ENCODE measurements around the gene ENDOV.

Gene ENDOV

DNA sequence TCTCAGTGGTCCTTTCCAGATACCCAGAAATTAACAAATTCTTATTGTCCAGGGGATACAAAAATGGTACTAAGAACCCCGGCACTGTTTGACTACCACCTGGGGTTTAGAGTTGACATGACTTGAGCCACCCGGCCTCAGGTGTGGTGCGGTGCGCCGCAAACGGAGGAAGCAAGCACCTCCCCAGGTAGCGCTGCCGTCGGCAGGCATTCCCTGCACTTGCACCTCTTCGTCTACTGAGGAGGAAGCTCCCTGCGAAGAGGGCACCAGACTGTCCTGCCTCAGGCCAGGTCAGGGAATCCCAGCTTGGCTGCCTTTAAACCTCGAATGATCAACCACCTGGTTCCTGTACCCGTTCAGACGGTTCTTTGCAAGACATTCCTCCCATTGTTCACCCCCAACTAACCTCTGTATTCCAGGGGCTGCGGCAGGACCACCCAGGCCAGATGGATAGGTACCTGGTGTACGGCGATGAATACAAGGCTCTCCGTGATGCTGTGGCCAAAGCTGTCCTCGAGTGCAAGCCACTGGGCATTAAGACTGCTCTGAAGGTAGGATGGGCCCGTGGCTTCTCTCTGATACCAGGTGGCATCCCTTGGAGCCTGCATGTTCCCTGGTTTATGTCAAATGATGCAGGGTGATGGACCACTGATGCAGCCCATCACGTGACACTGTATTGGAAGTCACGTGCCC is 40.8 kb upstream of the ENDOV start:
- DNase-seq (ENCODE audit: low read depth): no peak
- no peak overlapping the region for H3K4me3 ChIP-seq (ENCODE audit: control insufficient read depth, low read depth, low read length)
- TF ChIP-seq, protein P1, sequence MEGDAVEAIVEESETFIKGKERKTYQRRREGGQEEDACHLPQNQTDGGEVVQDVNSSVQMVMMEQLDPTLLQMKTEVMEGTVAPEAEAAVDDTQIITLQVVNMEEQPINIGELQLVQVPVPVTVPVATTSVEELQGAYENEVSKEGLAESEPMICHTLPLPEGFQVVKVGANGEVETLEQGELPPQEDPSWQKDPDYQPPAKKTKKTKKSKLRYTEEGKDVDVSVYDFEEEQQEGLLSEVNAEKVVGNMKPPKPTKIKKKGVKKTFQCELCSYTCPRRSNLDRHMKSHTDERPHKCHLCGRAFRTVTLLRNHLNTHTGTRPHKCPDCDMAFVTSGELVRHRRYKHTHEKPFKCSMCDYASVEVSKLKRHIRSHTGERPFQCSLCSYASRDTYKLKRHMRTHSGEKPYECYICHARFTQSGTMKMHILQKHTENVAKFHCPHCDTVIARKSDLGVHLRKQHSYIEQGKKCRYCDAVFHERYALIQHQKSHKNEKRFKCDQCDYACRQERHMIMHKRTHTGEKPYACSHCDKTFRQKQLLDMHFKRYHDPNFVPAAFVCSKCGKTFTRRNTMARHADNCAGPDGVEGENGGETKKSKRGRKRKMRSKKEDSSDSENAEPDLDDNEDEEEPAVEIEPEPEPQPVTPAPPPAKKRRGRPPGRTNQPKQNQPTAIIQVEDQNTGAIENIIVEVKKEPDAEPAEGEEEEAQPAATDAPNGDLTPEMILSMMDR (IDR thresholded peaks at IDR 0.05; ENCODE audit: control insufficient read depth, insufficient read depth, low read depth, low read length, missing control alignments): no peak

DNA sequence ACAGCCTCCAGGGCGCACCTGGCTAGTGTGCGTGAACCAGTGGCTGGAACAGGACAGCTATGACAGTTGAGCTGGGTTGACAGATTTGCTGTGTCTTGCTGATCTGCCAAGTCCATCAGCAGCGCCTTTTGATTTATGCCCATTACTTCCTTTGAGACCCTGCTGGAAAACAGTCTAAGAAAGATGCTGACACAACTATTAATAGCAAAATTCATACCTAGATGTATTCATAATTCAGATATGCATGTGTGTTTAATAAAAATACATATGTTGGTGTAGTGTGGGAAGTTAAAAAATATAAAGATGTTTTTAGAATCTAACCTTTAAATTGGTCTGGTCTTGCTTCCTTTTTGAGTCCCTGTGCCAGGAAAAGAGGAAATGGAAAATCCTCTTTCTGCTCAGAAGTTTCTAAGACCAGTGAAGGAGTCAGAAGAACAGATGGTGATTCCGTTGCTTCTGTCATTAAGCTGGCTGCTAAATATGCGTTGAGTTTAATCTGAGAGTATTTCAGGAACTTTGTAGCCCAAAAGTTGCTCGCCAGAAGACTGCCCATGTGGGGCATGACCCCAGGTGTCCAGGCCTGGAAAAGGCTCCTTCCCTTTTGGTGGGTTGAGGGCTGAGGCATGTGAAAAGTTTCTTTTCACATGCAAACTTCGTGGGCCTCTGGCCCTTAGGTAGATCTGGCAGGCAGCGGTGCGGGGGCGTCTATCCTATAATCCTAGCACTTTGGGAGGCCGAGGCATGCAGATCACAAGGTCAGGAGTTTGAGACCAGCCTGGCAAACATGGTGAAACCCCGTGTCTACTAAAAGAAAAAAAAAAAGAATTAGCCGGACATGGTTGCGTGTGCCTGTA is 40.0 kb upstream of the ENDOV start:
- TF ChIP-seq, protein P1 (IDR thresholded peaks at IDR 0.05; ENCODE audit: control insufficient read depth, insufficient read depth, low read depth, low read length, missing control alignments): no peak
- DNase-seq (ENCODE audit: low read depth): no peak
- no peak overlapping the region for H3K4me3 ChIP-seq (ENCODE audit: control insufficient read depth, low read depth, low read length)

DNA sequence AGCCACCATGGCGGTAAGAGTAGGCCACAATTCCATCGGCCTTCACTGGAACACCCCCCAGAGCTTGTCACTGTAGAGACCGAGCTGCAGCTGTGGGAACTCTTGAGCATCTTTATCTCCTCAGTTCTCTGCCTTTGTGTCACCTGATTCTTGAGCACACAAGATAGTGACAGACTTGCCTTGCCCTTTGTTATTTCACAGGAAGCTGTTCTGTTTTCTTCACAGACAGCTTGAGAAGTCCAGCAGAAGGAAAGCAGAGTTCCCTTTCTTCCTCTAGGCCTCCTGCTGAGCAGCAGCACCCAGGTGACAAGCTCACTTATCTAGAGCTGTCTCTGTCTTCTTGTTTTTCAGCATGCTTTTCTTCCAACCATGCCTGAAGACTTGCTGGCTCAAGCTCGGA is 38.4 kb upstream of the ENDOV start:
- no peak overlapping the region for H3K4me3 ChIP-seq (ENCODE audit: control insufficient read depth, low read depth, low read length)
- TF ChIP-seq, protein P1 (IDR thresholded peaks at IDR 0.05; ENCODE audit: control insufficient read depth, insufficient read depth, low read depth, low read length, missing control alignments): no peak
- no peak for DNase-seq (ENCODE audit: low read depth)

DNA sequence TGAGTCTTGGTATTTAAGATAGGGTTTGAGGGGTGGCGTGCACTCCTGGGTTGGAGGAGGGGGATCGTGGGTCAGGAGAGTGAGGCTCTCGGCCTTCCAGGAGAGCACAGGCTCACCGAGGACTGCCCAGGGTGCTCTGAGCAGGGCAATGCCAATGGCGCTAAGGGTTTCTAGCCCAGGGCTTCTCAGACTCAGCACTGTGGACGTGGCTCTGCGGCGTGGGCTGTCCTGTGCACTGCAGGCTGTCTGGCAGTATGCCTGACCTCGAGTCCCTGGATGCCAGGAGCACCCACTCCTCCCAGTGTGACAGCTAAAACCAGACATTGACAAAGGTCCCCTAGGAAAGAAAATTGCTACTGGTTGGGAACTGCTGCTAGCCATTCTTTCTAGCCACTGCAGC is 37.2 kb upstream of the ENDOV start:
- no peak for DNase-seq (ENCODE audit: low read depth)
- TF ChIP-seq, protein P1 (IDR thresholded peaks at IDR 0.05; ENCODE audit: control insufficient read depth, insufficient read depth, low read depth, low read length, missing control alignments): no peak
- H3K4me3 ChIP-seq (ENCODE audit: control insufficient read depth, low read depth, low read length): no peak overlapping the region

DNA sequence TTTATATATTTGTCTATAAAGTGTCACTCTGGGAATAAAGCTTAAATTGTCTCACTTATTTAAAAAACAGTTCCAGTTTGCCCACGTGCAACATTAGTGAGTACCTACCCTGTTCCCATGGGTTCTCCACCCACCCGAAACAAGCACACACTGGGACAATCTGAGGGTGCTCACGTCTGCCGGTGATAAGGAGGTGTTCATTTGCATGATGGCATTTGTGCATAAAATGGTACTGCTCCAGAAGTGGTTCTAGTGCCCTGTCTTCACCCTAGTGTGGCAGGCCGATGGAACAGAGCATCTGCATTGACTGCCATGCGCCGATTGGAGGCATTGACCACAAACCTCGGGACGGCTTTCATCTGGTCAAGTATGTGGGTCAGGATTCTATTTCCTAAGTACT is 35.6 kb upstream of the ENDOV start:
- TF ChIP-seq, protein P1 (IDR thresholded peaks at IDR 0.05; ENCODE audit: control insufficient read depth, insufficient read depth, low read depth, low read length, missing control alignments): no peak
- DNase-seq (ENCODE audit: low read depth): no peak
- no peak overlapping the region for H3K4me3 ChIP-seq (ENCODE audit: control insufficient read depth, low read depth, low read length)

DNA sequence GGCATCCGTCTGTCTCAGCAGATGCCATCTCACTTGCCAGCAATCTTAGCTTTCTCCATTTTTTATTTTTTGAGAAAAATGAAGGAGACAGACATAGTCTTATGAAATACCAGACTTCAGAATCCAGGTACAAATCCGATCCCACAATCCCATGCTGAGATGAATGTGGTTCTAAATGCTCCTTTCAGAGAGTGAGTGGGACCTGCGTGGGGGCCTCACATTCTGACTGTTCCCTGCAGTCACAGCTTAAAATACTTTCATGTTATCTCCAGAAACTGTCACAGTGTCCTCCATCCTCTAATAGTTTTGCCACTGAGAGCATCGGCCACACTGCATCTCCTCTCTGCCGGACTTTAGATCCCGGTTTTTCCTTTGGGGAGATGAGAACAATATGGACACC is 34.9 kb upstream of the ENDOV start:
- no peak overlapping the region for H3K4me3 ChIP-seq (ENCODE audit: control insufficient read depth, low read depth, low read length)
- TF ChIP-seq, protein P1 (IDR thresholded peaks at IDR 0.05; ENCODE audit: control insufficient read depth, insufficient read depth, low read depth, low read length, missing control alignments): no peak
- no peak for DNase-seq (ENCODE audit: low read depth)

All from AG09309 (cell line).